ENCODE data around the gene LIPI.
"Not testable (repeated sequence)": the region's sequence is repeated elsewhere in the genome, so short reads cannot be mapped to it uniquely, and the experiment has no call there.

Gene LIPI

DNA sequence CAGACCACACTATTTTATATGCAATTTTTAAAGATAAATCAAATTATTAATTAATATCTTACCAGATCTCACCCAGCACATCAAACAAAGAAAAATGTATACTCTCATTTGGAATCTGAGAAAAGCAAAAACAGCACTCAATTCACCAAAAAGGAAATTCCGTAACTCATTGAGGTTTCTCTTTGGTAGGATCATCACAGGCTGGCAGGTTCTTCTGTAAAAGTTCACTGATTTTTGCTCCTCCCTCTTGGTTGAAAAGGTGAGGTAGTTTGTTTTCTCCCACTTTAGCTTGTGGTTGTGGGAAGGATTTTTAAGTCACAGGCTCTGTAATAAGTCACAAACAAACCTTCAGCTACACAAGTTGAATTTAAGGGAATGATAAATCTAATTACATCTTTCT, at the start of gene LIPI:
LIPI (minus strand) TSS at position 218 of the 400 bp plus-strand sequence; CDS start at position 108, 110 bp downstream.
- FAIRE-seq (no peak), DNase-seq (ENCODE audit: extremely low spot score, insufficient read length, low read depth) (no peak)

DNA sequence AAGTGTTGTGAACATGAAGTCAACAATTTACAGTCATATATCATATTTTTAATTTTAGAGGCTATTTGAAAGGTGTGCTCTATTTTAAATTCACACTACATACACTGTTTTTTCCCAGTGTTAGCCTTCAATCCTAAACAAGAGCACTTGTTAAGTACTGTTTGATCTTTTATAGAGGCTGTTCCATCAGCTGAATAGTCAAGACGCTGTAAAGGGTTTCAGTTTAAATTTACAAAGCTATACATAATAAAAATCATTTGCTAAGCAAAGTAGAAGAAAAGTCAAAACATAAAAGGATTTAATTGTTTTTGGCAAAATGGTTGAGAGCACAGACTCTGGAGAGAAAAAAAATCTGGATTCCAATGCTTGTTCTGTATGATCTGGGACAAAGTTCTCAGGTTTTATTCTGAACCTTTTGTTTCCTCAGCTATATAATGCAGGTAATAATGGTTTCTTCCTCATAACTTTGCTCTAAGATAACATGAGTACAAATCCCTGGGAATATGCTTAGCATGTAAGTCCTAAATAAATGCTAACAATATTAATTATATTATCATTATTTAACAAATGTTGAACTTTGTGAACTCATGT, 49.5 kb upstream of the LIPI start:
- no peak for FAIRE-seq

DNA sequence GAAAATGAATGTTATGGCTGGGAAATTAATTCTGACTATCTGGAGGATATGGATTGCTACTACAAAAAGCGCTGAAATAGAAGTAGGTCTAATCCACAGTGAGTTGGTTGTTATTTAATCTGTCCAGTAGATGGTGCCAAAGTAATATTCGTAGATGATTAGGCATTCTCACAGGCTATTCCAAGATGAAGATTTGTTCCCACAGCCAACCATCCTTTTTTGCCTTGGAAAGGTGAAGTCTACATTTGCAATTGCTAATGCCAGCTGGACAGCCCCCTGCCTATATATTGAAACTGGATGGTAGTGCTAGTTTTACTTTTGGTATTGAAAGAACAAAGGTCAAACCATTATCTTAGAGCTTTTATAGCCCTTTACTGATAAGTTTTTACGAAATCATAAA, 49.0 kb upstream of the LIPI start:
- peak; percentile 2 for DNase-seq (ENCODE audit: extremely low spot score, insufficient read length, low read depth)

More for the DNA sequence above, 49.5 kb upstream of the LIPI start:
- DNase-seq (ENCODE audit: extremely low spot score, insufficient read length, low read depth), result no peak

DNA sequence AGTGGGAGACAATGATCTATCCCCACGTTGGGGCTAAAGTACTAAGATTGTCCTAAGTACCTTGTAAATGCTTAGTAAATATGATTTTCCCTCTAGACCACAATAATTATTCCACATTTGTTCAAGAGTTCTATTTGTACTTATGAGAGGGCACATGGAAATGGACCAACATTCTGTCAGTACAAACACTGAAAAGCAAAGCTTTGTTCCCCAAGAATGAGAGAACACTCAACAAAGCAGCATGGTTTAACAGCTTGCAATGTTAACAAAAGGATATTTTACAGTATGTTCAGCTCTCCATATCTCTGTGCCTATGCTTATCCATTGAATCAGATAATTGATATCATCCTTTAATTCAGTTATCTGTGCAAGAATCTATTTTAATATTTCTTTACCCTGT, 40.6 kb upstream of the LIPI start:
- FAIRE-seq (no peak), DNase-seq (ENCODE audit: extremely low spot score, insufficient read length, low read depth) (no peak)

More for the DNA sequence above, 49.0 kb upstream of the LIPI start:
- peak; percentile 69 for FAIRE-seq

DNA sequence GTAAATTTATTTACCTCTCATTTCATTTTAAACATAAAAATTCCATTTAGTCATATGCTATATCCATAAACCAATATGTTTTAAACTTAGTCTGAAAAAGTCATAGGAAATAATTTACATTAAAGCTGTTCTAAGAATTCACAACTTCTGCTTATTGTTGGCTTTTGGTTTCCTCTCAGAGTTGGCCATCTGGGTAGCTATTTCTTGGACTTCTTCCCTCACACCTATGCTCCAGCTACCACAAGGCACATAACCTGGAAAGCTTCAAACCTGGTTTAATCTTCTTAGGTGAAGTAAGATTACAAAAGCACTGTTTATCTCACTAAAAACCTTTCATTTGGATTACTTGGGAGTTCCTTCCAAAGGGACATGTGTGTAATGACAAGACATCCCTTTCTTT, 35.0 kb upstream of the LIPI start:
- DNase-seq (ENCODE audit: extremely low spot score, insufficient read length, low read depth), result no peak
- FAIRE-seq, result no peak

DNA sequence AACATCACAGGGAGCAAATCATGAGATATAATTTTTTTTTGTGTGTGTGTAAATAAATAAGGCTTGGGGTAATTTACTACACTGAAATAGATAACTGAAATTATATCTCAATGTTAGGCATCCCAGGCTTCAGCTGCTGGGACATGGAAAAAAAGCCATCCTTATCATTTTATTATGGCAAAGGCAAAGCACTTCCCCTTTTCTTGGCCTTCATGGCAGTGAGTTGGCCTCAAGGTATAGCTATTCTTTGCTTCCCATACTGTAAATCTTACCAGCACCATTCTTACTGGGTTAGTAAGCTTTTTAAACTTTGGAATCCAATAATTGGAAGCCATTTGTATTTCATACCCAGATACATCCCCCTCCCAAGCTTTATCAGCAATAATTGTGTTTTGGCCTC, 34.2 kb upstream of the LIPI start:
- DNase-seq (ENCODE audit: extremely low spot score, insufficient read length, low read depth), result no peak
- no peak for FAIRE-seq

DNA sequence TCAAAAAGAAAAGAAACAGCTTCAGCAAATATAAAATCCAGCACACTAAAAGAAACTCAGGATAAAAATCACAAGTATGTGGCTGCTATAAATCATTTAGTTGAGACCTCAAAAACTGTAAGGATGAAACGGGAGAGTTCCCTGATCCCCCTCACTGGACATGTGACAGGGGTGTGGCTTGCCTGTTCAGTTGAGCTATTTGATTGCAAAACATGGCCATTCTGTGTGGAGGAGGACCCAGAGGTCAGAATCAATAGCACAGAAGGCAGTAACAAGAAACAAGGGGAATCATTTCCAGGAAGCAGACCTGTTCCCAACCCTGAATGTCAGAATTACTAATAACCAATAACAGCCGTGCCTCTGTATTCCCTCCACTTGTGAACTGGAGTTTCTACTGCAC, 33.1 kb upstream of the LIPI start:
- FAIRE-seq, result no peak
- no peak for DNase-seq (ENCODE audit: extremely low spot score, insufficient read length, low read depth)

DNA sequence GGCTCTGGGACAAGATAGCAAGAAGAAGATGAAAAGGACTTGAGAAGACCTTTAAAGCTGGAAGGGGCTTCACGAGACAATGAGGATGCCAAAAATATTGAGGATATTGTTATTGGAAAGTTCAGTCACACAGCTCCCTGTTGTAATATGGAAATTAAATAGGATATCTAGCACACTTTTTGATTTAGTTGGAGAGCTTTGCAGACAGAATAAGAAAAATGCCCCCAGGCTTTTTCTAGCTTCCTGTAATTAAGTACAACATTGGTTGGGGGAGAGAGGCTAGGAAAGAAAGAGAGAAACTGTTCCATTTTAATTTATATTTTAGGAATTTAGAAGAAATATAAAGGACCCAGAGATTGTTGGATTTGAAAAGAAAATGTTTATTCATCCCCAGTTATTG, 32.7 kb upstream of the LIPI start:
- no peak for FAIRE-seq

DNA sequence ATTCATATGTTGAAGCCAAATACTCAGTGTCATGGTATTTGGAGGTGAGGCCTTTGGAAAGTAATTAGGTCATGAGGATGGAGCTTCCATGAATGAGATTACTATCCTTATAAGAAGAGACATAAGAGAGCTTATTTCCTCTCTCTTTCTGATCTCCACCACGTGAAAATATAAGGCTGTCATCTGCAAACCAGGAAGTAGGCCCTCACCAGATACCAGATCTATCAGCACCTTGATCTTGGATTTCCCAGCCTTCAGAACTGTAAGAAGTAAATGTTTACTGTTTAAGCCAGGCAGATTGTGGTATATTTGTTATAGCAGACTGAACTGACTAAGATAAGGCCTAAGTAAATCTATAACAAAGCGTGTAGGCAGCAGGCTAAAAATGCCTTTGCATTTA, 30.5 kb upstream of the LIPI start:
- FAIRE-seq (no peak), DNase-seq (ENCODE audit: extremely low spot score, insufficient read length, low read depth) (no peak)

More for the DNA sequence above, 32.7 kb upstream of the LIPI start:
- DNase-seq (ENCODE audit: extremely low spot score, insufficient read length, low read depth), result no peak

DNA sequence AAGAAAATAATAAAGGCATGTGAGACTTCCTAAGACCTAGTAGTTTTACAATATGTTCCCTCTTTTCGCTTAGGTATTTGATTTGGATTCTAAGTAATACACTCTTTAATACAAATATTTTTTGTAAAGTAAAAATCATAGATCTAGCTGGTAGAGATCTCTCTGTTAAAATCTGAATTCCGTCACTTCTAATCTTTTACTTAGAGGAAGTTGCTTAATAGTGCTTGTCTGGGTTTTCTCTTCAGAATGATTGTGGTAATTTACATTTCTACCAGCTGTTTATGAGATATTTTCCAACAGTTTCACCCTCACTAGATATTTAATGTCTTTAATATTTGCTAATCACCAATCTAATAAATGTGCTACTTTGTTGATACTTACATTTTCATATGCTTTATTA, 28.5 kb upstream of the LIPI start:
- DNase-seq (ENCODE audit: extremely low spot score, insufficient read length, low read depth), result no peak
- no peak for FAIRE-seq

DNA sequence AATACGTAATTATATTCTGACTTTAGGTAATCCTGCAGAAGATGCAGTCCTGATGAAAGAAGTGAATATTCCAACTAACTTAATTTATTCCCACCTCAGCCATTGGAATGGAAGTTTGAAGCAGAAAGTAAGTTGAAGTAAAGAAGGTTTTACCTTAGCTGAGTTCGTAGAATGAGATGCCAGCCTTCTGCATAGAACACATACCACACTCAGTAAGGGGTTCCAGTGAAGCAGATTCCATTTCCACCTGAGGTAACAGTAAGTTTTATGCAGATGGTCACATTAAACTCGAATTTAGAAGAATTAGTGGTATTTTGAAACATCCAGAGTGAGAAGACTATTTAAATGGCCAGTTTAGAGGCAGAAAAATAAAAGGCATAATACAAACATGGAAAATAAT, 25.4 kb upstream of the LIPI start:
- no peak for DNase-seq (ENCODE audit: extremely low spot score, insufficient read length, low read depth)
- no peak for FAIRE-seq

DNA sequence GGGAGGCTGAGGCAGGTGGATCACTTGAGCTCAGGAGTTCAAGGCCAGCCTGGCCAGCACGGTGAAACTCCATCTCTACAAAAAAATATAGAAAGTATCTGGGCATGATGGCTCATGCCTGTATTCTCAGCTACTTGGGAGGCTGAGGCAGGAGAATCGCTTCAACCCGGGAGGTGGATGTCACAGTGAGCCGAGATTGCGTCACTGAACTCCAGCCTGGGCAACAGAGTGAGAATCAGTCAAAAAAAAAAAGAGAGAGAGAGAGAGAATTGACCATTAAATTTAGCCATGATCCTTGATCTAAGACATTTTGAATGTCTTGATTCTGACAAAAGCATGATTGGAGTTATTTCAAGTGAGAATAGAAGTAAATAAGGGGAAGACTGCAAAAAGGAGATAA, 24.3 kb upstream of the LIPI start:
- DNase-seq (ENCODE audit: extremely low spot score, insufficient read length, low read depth) (no peak), FAIRE-seq (no peak)

DNA sequence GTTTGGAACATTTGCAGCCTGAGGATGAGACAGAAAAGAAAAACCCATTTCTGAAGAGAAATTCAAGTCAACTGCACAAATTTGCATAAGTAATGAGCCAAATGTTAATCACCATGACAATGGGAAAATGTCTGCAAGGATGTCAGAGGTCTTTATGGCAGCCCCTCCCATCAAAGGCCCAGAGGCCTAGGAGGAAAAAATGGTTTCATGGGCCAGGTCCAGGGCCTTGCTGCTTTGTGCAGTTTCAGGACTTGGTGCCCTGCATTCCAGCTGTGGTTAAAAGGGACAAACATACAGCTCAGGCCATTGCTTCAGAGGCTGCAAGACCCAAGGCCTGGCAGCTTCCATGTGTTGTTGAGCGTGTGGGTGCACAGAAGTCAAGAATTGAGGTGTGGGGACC, 18.6 kb upstream of the LIPI start:
- DNase-seq (ENCODE audit: extremely low spot score, insufficient read length, low read depth), result no peak
- no peak for FAIRE-seq

DNA sequence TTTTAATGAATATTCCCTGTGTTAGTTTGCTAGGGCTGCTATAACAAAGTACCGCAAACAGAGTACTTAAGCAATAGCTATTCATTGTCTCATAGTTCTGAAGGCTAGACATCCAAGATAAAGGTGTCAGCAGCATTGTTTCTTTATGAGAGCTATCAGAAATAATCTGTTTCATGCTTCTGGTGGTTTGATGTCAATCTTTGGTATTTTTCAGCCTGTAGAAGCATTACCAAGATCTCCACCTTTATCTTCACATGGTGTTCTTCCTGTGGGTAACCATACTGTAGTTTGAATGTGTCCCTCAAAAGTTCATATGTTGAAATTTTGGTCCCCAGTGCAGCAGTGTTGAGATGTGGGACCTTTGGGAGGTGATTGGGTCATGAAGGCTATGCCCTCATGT, 12.6 kb upstream of the LIPI start:
- no peak for FAIRE-seq
- no peak for DNase-seq (ENCODE audit: extremely low spot score, insufficient read length, low read depth)

DNA sequence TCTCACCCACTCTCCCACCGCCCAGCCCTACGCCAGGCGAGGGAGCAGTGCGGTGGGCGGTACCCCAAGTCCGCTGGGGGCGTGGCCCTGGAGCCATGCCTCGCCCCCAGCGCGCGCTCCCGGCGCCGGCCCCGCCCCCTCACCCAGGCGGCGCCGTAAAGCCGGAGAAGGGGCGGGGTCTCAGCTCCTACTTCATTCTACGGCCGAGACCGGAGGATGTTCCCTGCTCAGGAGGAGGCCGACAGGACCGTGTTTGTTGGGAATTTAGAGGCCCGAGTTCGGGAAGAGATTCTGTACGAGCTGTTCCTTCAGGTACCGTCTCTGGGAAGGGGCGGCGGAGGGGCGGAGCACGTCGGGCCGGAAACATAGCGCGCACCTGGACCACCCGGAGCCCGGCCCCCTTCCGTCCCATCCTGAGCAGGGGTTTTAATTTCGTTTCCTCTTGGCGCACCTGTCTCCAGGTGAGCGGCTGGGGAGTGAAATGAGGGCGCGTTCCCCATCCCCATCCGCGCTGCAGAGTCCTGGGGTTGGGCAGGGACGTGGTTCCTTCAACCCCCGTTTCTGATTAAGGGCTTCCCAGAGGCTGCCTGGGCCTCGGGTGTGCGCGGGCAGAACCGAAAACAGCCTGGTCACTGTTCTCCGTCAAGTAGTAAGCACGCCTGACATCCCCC, 5.4 kb upstream of the LIPI start, which contains the start of gene RBM11:
RBM11 (plus strand) TSS at position 187 of the 671 bp plus-strand sequence; CDS start at position 217, 30 bp downstream.
- FAIRE-seq (peak; percentile 12), DNase-seq (ENCODE audit: extremely low spot score, insufficient read length, low read depth) (peak; percentile 42)

DNA sequence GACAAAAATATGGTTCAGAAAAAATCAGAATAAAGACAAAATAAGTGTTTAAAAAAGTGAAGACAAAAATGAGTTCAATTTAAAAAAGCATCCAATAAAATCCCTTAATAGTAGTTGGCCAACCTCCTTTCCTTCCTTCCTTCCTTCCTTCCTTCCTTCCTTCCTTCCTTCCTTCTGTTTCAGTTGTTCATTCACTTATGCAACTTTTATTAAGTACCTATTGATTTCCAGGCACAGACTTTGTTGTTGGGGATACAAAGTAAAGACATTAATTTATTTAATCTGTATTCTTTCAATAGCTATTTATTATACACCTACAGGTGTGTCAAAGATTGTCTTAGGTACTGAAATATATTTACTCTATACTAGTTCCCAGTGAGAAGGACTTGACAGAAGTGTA, 2.4 kb upstream of the LIPI start:
- no peak for FAIRE-seq
- no peak for DNase-seq (ENCODE audit: extremely low spot score, insufficient read length, low read depth)

DNA sequence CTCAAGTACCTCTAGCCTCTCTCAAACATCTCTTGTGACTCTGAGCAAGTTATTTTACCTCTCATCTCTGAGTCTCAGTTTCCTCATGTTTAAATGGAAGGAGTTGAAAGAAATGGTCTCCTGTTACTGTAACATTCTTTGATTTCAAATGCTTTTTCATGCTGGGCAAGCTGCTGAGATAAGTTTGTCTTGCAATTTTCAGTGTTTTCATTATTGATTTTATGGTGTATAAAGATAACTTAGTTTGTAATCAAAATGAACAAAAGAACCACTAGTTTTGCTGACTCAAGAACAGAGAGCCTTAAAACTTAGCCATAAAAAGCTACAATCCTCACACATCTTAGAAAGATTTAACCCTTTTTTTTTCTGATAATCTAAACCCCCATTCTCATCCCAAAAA, 4.5 kb downstream of the LIPI start:
- FAIRE-seq (no peak), DNase-seq (ENCODE audit: extremely low spot score, insufficient read length, low read depth) (no peak)

DNA sequence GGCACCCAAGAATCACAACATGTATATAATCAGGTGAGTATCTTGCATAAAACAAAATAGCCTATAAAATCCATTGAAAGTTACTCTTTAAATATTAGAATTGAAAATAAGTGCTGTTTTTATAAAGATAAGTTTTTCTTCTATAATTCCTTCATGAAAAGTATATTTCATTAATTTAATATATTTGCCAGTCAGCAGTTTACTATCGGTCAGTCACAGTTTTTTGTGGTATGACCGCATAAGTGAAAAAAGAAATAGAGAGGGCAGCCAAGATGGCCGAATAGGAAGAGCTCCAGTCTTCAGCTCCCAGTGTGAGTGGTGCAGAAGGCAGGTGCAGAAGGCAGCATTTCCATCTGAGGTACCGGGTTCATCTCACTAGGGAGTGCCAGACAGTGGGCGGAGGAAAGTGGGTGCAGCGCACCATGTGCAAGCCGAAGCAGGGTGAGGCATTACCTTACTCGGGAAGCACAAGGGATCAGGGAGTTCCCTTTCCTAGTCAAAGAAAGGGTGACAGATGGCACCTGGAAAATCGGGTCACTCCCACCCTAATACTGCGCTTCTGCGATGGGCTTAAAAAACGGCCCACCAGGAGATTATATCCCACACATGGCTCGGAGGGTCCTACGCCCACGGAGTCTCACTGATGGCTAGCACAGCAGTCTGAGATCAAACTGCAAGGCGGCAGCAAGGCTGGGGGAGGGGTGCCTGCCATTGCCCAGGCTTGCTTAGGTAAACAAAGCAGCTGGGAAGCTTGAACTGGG, 44.1 kb downstream of the LIPI start:
- FAIRE-seq; DNase-seq (ENCODE audit: extremely low spot score, insufficient read length, low read depth): not testable (repeated sequence)

DNA sequence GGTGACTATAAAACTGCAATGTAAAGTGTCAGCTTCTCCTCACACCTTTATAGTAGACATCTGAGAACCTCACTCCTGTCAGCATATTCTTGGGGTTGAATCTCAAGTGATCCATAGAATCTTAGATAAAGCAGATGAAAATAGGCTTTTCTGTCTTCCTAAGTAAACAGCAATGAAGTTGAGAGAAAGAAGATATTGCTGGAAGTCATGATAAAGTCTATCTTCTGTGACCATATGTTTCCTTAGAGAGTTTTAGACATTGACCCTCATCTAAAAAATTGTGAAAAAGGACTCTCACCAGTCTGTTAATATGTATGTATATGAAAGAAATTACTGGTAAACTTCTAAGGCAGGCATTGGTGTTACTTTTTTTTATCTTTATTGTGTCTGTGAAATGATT, 66.8 kb downstream of the LIPI start:
- no peak for FAIRE-seq
- no peak for DNase-seq (ENCODE audit: extremely low spot score, insufficient read length, low read depth)

DNA sequence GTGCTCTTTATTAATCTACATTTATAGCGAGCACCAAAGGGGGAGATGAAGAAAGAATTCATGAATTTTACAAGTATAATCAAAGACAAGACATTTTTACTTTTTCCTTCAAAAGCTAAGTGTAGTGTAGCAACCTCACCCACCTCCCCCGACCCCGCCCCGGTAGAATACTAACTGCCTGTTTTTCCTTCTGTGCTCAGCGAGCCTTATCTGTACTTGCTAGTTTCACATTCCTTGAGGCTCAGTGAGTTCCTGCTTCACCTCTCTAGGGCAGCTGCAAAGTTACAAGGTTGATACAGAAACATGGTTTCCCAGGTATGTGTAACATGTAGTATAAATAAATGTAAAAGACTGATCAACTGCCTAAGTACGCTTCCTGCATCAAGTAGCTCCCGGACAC, 86.5 kb downstream of the LIPI start:
- DNase-seq (ENCODE audit: extremely low spot score, insufficient read length, low read depth), result no peak
- no peak for FAIRE-seq

DNA sequence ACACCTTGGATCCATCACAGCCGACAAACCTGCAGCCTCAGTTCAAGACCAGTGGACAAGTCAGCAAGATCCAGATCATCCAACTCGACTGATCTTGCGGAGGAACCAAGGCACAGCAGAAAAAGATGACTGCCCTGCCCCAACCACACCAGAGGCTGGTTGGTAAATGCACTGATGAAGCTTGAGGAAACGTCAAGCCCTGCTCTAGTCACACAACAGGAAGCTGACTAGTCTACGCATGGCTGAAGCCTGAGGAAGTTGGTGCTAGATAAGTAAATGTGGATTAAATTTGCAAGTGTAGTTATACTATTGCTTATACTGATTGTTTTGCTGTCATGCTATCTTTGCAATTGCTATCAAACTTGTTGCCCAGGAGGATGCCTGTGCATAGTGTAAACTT, 89.0 kb downstream of the LIPI start:
- FAIRE-seq, result no peak
- no peak for DNase-seq (ENCODE audit: extremely low spot score, insufficient read length, low read depth)

All from GM18507 (cell line).